GM18526 (cell line): ENCODE results near the gene CCDC146.
"Not testable (repeated sequence)": the region's sequence is repeated elsewhere in the genome, so short reads cannot be mapped to it uniquely, and the experiment has no call there.

Experiments used
- POLR2A ChIP-seq: IDR thresholded peaks from 3 replicates; pipeline ENCODE4 v1.6.1; 2011; ENCODE audit not compliant: insufficient read length; ENCODE audit errors: extremely low read depth

Gene CCDC146, protein sequence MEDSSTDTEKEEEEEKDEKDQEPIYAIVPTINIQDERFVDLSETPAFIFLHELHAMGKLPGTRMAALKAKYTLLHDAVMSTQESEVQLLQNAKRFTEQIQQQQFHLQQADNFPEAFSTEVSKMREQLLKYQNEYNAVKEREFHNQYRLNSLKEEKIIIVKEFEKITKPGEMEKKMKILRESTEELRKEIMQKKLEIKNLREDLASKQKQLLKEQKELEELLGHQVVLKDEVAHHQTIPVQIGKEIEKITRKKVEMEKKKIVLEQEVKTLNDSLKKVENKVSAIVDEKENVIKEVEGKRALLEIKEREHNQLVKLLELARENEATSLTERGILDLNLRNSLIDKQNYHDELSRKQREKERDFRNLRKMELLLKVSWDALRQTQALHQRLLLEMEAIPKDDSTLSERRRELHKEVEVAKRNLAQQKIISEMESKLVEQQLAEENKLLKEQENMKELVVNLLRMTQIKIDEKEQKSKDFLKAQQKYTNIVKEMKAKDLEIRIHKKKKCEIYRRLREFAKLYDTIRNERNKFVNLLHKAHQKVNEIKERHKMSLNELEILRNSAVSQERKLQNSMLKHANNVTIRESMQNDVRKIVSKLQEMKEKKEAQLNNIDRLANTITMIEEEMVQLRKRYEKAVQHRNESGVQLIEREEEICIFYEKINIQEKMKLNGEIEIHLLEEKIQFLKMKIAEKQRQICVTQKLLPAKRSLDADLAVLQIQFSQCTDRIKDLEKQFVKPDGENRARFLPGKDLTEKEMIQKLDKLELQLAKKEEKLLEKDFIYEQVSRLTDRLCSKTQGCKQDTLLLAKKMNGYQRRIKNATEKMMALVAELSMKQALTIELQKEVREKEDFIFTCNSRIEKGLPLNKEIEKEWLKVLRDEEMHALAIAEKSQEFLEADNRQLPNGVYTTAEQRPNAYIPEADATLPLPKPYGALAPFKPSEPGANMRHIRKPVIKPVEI

DNA sequence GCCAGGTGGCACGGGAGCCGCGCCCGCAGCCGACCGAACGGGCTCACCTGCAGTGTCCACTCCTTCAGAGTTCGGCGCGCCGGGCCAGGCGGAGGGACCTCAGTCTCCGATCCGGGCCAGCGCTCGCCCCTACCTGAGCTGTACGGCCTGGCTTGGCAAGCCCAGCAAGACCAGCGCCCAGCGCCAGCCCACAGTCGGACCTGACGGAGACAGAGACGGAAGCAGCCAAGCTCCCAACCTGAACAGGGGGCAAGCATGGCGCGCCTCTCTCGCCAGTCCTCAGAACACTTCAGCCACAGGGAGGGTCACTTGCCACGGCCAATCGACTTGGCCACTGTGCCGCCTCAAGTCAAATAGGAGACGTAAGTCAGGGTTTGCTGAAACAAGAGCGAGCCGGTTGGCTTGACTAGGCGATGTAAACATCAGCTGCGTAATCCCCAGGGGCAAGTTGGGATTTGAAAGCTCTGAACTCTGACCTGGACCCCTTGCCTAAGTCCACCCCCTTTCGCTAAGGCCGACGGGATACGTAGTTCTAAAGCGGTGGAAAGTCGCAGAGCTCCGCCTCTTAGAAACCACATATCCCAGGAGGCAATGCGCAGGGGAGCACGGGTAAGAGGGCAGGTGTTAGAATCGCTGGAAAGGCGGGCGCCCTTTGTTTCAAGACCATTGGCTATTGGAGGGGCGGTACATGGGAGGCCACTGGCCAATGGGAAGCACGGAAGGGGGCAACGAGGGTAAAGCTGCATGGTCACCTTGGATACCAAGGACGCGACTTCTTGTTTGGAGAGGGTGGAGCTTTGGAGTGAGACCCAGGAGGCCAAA, at the start of gene CCDC146:
Gene CCDC146, plus strand, starts transcription at position 756 of the 822 bp plus-strand sequence. CDS start 45,054 bp downstream, outside the sequence.
- not testable (repeated sequence) for TF ChIP-seq POLR2A

DNA sequence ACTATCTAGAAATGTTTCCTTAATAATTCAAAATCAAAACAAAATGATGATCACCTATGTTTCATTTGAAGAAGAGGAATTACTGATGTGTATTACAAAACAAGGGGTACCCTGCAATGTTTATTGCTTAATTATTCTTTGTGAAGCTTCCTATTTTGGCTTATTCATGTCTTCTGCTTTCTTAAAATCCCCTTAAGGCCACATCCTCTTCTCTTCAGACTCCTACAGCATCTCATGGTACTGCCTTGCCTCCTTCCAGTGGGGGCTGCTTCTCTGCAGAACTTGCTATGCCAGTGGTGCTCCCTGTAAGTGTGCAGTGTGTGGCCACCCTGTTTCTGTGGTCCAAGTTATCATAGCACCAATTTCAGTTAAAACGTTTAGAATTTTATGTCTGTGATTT, 35.0 kb downstream of the CCDC146 start:
- no peak for TF ChIP-seq POLR2A

DNA sequence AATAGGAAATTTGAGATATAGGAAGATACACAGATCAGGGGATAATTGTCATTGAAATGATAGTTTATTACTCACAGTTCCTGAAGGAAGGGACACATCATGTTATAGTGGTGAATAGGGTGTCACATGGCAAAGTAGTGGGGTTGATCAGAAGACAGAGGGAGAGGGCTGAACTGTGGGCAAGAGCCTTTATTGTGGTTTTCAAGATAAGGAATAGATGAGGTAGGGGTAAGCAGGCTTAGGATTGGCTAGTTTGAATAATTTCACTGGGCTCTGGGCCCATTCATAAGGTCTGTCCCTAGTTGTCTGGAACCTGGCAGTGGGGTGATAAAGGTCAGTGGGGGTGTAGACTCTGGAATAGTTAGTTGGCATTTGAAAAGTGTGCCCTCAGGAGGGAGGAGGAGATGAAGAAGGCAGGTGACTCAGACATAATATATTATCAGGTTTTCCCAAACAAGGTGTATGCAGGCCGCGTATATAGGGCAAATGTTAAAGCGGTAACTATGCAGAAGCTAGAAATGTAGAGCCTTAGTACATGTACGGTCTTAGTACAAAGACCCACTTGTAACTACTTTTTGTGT, 58.7 kb downstream of the CCDC146 start:
- TF ChIP-seq POLR2A, result no peak

DNA sequence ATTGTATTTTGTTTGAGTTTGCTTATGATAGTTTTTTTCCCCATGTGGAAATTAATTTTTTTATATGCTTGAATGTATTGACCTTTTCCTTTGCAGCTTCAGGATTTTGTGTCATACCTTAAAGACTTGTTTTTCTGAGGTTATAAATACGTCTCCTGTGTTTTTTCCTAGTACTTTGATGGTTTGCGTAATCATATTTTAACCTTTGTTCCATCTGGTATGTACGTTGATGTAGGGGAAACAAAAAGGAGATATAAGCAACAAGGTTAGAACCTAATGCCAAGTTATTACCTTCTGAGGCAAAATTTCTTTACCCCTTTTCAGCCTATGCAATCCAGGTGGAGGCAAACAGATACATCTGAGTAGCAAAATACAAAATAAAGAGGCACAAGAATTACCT, 59.3 kb downstream of the CCDC146 start:
- TF ChIP-seq POLR2A, result no peak

DNA sequence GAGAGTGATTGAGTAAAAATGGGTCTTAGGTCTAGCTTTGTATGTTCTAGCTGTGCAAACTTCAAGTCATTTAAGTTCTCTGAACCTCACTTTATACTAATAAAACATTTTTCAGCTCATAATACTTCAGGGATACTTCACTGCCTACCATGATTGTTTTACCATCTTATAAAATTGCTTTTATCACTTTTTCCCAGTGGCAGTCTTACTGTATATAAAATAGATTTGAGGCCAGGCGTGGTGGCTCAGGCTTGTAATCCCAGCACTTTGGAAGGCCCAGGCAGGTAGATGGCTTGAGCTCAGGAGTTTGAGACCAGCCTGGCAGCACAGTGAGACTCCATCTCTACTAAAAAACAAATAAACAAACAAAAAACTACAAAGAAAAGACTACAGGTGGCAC, 59.8 kb downstream of the CCDC146 start:
- TF ChIP-seq POLR2A, result no peak

DNA sequence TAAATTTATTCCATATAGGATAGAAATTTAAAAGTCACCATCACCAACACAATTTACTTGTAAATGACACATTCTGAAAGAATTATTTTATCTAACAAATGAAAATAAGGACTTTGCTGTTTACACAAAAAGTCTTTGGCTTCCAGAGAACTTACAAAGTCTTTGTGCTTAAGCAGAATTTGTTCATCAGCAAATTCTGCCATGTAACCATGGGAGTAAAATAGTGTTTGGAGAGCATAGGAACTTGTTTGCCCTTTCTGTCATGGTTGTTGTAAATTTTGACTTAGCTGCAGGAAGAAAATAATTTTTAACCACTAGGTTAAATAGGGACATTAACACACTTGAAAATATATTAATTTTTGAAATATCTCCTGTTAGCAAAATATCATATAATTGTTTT, 62.0 kb downstream of the CCDC146 start:
- TF ChIP-seq POLR2A, result no peak

DNA sequence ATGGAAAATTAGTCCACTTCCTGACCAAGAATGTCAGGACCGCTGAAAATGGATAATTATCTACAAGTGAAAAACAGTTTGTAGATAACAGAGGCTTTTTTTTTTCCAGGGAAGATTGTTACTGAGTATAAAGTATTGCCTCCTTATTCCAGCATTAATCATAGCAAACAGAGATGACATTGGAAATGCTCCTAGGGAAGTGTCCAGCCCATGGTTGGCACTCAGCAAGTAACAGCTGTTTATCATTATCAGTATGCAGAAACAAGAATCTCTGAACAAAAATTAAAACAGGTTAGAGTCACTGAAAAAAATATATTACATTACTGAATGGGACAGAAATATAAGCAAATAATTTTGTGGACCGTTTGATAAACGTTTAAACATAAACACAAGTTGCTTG, 62.6 kb downstream of the CCDC146 start:
- no peak for TF ChIP-seq POLR2A

DNA sequence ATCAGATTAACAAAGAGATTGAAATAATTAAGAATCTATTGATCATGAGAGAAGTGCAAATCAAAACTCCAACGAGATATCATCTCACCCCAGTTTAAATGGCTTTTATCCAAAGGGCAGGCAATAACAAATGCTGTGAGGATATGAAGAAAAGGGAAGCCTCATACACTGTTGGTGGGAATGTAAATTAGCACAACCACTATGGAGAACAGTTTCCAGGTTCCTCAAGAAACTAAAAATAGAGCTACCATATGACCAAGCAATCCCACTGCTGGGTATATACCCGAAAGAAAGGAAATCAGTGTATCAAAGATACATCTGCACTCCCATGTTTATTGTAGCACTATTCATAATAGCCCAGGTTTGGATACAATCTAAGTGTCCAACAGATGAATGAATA, 63.5 kb downstream of the CCDC146 start:
- no peak for TF ChIP-seq POLR2A

DNA sequence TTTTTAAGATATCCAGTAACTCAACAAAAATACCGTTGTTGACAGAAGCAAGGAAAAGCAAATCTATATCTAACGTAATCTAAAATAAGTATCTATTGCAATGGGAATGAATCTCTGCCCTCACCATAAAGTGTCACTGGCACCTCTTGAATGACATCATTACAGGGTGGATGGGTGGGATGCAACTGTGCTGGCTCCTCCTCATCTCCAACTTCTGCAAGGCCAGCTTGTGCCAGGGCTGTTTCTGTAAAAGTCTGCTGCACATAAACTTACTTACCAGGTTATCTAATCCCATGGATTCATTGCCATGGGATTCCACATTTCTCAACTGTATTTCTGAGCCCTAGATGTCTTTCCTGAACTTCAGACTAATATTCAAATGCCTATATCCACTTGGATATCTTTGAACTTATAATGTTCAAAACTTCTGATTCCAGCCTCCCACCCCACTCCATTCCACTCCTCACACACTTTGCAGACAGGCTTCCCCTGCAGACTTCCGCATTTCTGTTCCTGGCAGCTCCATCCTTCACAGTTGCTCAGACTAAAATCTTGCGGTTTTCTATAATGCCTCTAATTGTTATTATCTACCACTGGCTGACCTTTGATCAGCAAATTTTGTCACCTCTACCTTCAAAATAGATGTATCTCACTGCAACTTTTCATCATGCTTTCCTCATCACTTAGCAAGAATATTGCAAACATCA, 66.5 kb downstream of the CCDC146 start:
- TF ChIP-seq POLR2A, result no peak

DNA sequence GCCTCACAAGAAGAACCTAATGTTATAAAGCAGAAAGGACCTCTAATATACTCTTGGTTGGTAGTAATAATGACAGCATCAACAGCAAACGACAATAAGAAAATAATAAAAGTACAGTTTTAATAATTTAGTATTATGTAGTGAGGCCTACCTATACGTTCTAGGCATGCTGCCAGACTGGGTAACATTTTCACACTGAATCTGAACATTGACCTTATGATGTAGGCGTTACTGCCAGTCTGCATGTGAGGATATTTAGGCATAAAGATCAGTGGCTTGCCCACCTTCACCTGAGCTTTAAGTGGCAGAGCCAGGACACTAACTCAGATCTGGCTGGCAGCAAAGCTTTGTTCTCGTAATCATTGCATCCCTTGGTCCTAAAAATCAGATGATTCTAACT, 74.7 kb downstream of the CCDC146 start:
- TF ChIP-seq POLR2A, result no peak

DNA sequence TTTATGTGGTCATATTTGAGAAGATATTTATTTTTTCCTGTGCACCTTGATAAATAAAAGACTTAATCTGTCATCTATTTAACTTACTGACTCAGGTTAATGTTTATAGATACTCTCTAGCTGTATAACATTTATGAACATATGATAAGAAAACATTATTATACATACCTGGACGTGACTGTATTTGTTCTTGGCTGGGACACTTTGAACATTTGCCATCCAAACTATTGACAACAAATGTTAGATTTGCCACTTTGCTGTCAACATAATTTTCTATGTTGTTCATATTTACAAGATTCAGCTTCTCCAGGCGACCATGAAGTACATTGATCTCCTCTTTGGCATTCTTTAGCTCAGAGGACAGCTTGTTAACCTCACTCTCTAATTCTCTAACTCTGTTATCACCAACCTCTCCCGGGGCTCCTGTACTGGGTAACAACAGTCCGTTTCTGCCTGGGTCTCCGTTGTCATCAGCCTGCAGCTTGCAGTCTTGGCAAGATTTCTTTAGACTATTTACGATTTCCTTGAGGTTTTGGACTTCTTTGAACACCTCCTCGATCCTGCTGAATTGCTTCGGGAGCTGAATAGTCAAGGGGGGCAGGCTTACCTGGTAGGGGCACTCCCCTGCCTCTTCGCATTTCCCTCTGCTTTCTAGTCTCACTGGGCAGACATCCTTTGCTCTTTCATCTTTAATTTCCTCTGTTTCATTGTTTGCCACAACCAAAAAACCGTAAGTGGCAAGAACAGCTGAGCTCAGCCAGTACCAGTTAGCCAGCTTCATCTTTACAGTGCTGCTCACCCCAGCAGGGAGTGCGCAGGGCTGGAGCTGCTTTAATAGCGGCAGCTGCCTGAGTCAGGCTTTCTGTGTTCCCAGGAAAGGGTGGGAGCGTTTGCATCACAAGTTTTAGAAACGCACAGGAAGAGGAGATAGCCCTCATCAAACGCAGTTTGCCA, 76.9 kb downstream of the CCDC146 start, which contains the start of gene FGL2:
Gene FGL2, minus strand, starts transcription at position 807 of the 954 bp plus-strand sequence. Its CDS starts 26 bp downstream, at position 781.
- TF ChIP-seq POLR2A, result peak; percentile 27

DNA sequence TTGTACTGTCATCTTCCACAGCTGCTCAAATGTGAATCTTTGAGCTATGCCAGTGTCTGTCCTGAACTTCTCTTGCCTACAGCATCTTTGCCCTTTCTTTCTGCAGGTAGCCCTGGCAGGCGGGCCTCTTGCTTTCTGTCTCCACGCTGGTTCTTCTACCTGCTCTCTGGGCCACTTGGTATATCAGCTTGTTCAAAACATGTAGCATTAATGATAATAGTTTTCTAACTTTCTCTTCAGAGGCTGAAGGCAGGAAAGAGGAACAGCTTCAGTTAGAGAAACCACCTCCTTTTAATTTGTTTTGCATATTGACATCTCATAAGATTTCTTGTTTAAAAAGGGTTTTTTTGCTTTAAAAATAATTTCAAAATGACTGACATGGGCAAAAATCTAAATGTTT, 78.1 kb downstream of the CCDC146 start:
- TF ChIP-seq POLR2A, result no peak

DNA sequence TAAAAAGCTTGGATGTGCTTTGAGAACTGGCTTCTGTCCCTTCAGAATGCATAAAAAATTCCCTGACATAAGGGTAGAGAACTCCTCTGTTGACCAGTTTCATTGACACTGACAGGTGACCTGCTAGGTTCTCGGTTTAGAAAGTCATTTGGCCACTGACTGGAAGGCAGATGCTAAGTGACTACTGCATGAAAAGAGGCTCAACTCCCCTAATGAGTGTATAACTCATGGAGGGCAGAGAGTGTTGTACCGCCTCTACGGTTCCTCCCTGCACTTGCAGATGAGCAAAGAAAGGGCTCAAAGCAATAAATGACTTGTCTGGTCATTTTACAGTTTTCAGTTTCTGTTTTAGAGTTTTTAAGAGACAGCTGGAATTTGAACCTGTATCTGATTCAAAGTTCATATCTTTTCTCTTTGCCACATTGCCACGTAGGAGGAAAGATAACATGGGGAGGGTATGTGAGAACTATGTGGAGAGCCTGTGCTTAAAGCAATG, 80.1 kb downstream of the CCDC146 start:
- TF ChIP-seq POLR2A, result peak; percentile 14

DNA sequence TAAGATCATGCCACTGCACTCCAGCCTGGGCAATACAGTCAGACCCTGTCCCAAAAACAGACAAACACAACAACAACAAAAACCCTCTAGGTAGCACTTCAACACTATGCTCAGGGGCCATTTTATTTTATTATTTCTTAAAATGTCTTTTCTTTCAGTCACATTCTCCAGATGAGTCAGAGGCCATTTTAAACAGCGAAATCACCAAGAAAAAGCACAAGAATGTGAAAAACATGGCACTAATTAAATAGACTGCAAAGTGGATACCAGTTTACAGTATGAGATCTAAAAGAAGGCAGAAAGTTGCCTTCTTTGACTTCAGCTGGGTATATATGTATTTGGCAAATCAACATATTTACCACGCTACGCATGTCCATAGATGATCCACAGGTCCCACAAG, 83.3 kb downstream of the CCDC146 start:
- TF ChIP-seq POLR2A, result no peak
